Left lung (tissue), 10 donors: ENCODE measurements around the gene PRKD2. TPM values are rescaled to one million over a fixed set of nuclear protein-coding genes. Genes with fewer than 3 reads are reported as not detected.
A peak's percentile ranks its signal among the peaks of the same experiment; 100 is the strongest.
"Not testable (repeated sequence)": the region's sequence is repeated elsewhere in the genome, so short reads cannot be mapped to it uniquely, and the experiment has no call there.

Experiments used
- ATAC-seq: fragments of 200-7000 bp; cut with Tn5 transposase; one replicate; pipeline ENCODE4 v1.9.1; 2020; ENCODE audit warnings: moderate library complexity
- DNase-seq, 4 donors: peaks; one replicate each; pipeline ENCODE4 v3.0.0-alpha.2; 2013 to 2020
- H3K27ac ChIP-seq, 2 donors: fragments of 200-600 bp; sonication (generic) in 1 of 2; one replicate each; pipeline versions ENCODE4 v1.5.0 to v1.8.0; 2020 to 2021
- H3K27me3 ChIP-seq, 2 donors: fragments of 200-600 bp; sonication (generic) in 1 of 2; one replicate each; pipeline versions ENCODE4 v1.5.0 to v1.8.0; 2020 to 2021
- H3K36me3 ChIP-seq, 2 donors: fragments of 200-600 bp; sonication (generic) in 1 of 2; one replicate each; pipeline versions ENCODE4 v1.5.0 to v1.8.0; 2020 to 2021
- H3K4me1 ChIP-seq, 2 donors: fragments of 200-600 bp; one replicate each; pipeline ENCODE4 v1.8.0; 2021
- H3K4me3 ChIP-seq, 2 donors: fragments of 200-600 bp; sonication (generic) in 1 of 2; one replicate each; pipeline versions ENCODE4 v1.5.0 to v1.8.0; 2020 to 2021; ENCODE audit warnings: mild to moderate bottlenecking in 1 of 2
- H3K9me3 ChIP-seq, 2 donors: fragments of 200-600 bp; sonication (generic) in 1 of 2; one replicate each; pipeline versions ENCODE4 v1.5.0 to v1.8.0; 2020 to 2021
- intact Hi-C, 2 donors: fragments of 100-400 bp; cut with DNase I; formaldehyde crosslinking; loops; one replicate each; pipeline versions ENCODE4 v1.11.2 to v1.14.2; 2022
- polyA plus RNA-seq, 6 donors: library from polyadenylated mRNA; unstranded; fragments of 120-200 nt; gene quantifications; one replicate each; pipeline ENCODE4 v1.2.1, GENCODE V29; 2013; ENCODE audit not compliant: insufficient read length in 6 of 6
- total RNA-seq, 2 donors: library from RNA; stranded (reverse); fragmentation: NEBNext Ultra II Directional; extraction: Animal tissue kit (Norgen Biotek cat#: 25700); gene quantifications; one replicate each; pipeline ENCODE4 v1.2.1, GENCODE V29; 2021
- TF ChIP-seq, protein P1 (sequence below), 2 donors: fragments of 200-600 bp; sonication (generic) in 1 of 2; IDR thresholded peaks; one replicate each; pipeline versions ENCODE4 v1.5.0 to v1.8.0; 2021; ENCODE audit warnings: antibody characterized with exemption in 2 of 2
- donor health status: DM: no; HTN: yes; CAD: no.
- donor health status: DM: no; HTN: no; CAD: no.

The PRKD2 gene
- total and polyA plus RNA-seq, 8 donors = 37.8 to 61.4 (median 53.1) TPM

DNA sequence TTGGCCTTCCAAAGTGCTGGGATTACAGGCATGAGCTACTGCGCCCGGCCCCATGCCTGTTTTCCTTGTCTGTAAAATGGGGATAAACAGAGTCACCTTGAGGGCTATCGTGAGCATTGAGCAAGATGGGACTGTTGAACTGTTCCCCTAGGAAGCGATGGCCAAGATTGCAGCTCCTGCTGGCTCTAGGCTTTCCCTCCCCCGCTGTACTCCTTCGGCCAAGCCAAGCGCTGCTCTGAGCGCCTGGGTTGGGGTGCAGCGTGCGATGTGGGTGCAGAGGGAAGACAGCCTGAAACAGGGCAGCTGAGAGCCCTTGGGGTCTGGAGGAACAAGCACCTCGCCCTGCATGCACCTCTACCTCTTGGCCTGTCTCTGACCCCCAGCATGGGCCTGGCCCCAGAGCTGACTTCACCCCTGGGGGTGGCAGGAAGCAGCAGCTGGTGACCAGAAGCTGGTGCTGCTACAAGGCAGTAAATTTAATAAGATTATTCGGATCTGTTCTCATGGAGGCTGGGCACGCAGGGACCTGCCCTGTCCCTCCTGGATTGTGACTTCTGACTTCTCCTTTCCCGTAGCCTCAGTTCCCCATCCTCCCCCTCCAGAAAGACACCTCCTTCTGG, 86.2 kb downstream of the PRKD2 start:
- no peak for ATAC-seq
- no peak overlapping the region for H3K27ac ChIP-seq
- H3K4me3 ChIP-seq = no peak overlapping the region
- DNase-seq = no peak
- H3K4me1 ChIP-seq = peaks cover 15 to 41% of the 10 kb centered on the region in 2 donors
- no peaks in the 10 kb centered on the region for H3K36me3 ChIP-seq
- no peaks in the 10 kb centered on the region for H3K9me3 ChIP-seq
- intact Hi-C loops = no loop called here
- H3K27me3 ChIP-seq = peaks cover 0 to 48% of the 10 kb centered on the region in 2 donors
- TF ChIP-seq, protein P1, sequence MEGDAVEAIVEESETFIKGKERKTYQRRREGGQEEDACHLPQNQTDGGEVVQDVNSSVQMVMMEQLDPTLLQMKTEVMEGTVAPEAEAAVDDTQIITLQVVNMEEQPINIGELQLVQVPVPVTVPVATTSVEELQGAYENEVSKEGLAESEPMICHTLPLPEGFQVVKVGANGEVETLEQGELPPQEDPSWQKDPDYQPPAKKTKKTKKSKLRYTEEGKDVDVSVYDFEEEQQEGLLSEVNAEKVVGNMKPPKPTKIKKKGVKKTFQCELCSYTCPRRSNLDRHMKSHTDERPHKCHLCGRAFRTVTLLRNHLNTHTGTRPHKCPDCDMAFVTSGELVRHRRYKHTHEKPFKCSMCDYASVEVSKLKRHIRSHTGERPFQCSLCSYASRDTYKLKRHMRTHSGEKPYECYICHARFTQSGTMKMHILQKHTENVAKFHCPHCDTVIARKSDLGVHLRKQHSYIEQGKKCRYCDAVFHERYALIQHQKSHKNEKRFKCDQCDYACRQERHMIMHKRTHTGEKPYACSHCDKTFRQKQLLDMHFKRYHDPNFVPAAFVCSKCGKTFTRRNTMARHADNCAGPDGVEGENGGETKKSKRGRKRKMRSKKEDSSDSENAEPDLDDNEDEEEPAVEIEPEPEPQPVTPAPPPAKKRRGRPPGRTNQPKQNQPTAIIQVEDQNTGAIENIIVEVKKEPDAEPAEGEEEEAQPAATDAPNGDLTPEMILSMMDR (IDR thresholded peaks at IDR 0.05) = no peak

DNA sequence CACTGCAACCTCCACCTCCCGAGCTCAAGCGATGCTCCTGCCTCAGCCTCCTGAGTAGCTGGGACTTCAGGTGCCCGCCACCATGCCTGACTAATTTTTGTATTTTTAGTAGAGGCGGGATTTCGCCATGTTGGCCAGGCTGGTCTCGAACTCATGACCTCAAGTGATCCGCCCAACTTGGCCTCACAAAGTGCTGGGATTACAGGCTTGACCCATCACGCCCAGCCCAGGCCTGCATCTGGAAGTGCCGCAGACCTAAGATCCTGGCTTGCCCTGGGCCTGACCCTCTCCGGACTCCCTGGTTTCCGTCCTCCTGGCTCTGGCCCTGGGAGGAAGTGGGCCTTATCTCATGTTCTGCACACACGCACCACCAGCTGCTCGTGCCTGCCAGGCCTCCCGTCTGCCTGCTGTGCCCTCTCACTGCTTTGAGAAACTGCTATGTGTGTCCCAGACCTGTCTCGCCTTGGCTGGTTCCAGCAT, 87.3 kb downstream of the PRKD2 start:
- Histone ChIP-seq H3K4me1 (peaks cover 17 to 46% of the 10 kb centered on the region in 2 donors), H3K36me3 (no peaks in the 10 kb centered on the region), H3K4me3 (no peak overlapping the region), H3K9me3 (no peaks in the 10 kb centered on the region), H3K27ac (peak overlapping the region in 1 of 2 donors; percentile 23), H3K27me3 (peaks cover 0 to 40% of the 10 kb centered on the region in 2 donors)
- TF ChIP-seq, protein P1 (IDR thresholded peaks at IDR 0.05) = no peak
- no peak for ATAC-seq
- intact Hi-C loops = no loop called here
- DNase-seq = no peak

DNA sequence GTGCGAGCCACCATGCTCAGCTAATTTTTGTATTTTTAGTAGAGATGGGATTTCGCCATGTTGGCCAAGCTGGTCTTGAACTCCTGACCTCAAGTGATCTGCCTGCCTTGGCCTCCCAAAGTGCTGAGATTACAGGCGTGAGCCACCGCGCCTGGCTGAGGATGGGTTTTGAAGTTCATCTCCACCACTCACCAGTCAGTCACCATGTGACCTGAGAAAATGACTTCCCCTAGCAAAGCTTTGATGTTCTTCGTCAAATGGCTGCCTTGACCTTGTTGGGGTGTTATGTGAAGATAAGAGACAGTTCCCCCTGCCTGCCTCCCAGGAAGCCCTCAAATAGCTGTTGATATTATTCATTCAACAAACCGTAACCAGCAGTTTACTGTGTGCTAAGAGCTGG, 87.9 kb downstream of the PRKD2 start:
- H3K36me3 ChIP-seq, H3K9me3 ChIP-seq, ATAC-seq, H3K4me3 ChIP-seq, intact Hi-C loops, DNase-seq: not testable (repeated sequence)
- Histone ChIP-seq H3K27ac (peak overlapping the region in 1 of 2 donors; percentile 23), H3K4me1 (peaks cover 17 to 49% of the 10 kb centered on the region in 2 donors), H3K27me3 (peaks cover 0 to 35% of the 10 kb centered on the region in 2 donors)

DNA sequence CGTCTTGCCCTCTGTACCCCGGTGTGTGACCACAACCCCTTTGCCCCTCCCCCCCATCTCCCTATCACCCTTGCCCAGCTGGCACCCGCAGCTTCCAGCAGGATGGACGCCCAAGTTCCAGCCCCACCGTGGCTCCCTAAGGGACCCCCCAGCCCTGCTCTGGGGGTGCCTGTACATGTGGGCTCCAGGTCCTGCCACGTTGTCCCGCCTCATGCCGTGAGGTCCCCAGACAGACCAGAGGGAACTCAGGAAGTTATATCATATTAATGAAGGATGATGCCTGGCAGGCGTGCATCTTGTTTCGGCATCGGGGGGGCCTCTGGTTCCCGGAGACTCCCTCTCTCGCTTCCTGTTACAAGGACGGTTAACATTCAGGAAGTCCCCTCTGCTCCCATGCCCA, 90.5 kb downstream of the PRKD2 start:
- no peak for DNase-seq
- peaks cover 13 to 52% of the 10 kb centered on the region in 2 donors for H3K4me1 ChIP-seq
- intact Hi-C loops = no loop called here
- TF ChIP-seq, protein P1 (IDR thresholded peaks at IDR 0.05) = no peak
- H3K27me3 ChIP-seq = peaks cover 0 to 10% of the 10 kb centered on the region in 2 donors
- no peaks in the 10 kb centered on the region for H3K9me3 ChIP-seq
- no peak overlapping the region for H3K4me3 ChIP-seq
- no peaks in the 10 kb centered on the region for H3K36me3 ChIP-seq
- ATAC-seq = no peak
- peak overlapping the region in 1 of 2 donors; percentile 64 for H3K27ac ChIP-seq

DNA sequence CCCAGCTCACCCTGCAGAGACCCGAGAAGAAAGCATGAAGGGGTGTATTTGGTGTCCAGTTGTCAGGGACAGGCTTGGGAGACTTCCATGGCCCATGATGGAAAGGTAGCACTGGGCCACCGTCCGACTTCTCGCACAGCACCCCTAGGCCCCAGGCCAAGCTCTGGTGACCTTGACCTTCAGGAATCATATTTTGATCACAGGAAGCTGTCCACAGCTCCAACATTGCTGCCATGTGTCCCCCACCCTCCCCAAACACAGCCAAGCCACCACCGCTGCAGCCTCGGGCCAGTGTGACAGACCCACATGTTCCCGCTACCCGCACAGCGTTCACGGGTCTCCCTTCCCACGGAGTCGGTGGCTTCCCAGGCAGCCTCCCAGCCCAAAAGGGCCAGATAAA, 91.2 kb downstream of the PRKD2 start:
- TF ChIP-seq, protein P1 (IDR thresholded peaks at IDR 0.05) = no peak
- Histone ChIP-seq H3K27ac (peak overlapping the region; percentile 64 to 75), H3K9me3 (no peaks in the 10 kb centered on the region), H3K4me3 (no peak overlapping the region), H3K27me3 (peaks cover 0 to 3% of the 10 kb centered on the region in 2 donors), H3K4me1 (peaks cover 13 to 53% of the 10 kb centered on the region in 2 donors), H3K36me3 (no peaks in the 10 kb centered on the region)
- ATAC-seq = no peak
- intact Hi-C loops = no loop called here
- DNase-seq = no peak
